Activated CD4-positive, alpha-beta T cell treated with anti-CD3 and anti-CD28 coated beads, Interleukin-2, amount 50 U/mL, for 16 hours (primary cell): ENCODE results near the gene ATP1A3.
"Not testable (repeated sequence)": the region's sequence is repeated elsewhere in the genome, so short reads cannot be mapped to it uniquely, and the experiment has no call there.

ENCODE experiments used
- DNase-seq: peaks from one replicate; pipeline ENCODE4 v3.0.0-alpha.2; 2020

The ATP1A3 gene

DNA sequence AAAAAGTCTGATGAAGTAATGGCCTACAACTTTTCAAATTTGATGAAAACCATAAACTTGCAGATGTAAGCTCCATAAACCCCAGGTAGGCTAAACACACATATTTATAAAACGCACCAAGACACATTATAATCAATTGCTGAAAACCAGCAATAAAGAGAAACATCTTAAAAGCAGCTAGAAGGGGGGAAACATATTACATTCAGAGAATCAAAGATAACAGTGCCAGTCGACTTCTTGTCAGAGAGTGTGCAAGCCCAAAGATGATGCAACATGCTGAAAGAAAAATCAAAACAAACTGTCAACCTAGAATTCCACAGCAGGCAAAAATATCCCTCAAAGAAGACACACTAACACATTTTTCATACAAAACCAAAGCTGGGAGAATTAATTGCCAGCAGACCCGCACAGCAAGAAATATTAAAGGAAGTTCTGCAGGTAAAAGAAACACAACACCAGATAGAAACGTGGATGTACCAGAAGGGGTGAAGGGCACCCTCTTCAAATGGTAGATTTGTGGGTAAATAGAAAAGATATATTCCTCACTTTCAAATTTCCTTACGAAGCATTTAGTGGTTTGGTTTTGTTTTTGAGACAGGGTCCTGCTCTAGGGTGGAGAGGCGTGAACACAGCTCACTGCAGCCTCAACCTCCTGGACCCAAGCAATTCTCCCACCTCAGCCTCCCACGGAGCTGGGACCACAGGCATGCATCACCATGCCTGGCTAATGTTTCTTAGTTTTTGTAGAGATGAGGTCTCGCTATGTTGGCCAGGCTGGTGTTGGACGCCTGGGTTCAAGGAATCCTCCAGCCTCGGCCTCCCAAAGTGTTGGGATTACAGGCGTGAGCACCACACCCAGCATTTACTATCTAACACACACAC lies 16.5 kb upstream of the ATP1A3 start:
- no peak for DNase-seq

DNA sequence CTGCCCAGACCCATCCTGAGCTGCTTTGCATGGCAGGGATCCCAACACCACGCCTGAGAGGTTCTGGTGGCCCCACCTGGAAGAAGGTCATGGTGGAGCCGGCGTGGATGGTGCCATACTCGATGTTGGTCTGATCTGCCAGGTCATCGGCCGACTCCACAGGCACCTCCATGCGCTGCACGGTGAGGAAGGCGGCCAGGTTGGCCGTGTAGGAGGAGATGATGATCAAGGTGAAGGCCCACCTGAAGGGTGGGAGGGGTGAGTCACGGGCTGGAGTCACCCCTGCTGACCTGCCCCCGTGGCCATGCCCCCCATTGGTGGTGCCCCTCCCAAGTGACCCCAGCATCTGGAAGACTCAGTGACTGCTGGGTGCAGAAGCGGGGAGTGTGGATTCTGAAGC lies 12.5 kb upstream of the ATP1A3 start:
- no peak for DNase-seq

DNA sequence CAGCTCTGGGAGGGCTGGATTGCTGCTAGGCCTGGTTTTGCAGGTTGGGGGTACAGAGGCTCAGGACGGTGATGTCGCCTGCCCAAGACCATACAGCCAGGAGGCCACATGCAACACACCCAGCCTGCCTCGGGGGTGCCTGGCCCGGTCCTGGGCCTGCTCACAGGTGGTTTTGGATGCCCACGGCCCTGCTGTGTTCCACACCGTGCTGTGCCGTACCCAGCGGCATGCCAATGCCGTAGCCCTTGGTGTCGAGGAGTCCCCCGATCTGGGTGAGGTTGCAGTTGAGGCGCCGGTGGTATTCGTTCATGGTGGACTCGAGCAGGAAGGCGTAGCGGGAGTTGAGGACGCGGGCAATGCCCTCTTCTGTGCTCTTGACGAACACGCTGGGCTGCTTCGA lies 11.5 kb upstream of the ATP1A3 start:
- DNase-seq: no peak

DNA sequence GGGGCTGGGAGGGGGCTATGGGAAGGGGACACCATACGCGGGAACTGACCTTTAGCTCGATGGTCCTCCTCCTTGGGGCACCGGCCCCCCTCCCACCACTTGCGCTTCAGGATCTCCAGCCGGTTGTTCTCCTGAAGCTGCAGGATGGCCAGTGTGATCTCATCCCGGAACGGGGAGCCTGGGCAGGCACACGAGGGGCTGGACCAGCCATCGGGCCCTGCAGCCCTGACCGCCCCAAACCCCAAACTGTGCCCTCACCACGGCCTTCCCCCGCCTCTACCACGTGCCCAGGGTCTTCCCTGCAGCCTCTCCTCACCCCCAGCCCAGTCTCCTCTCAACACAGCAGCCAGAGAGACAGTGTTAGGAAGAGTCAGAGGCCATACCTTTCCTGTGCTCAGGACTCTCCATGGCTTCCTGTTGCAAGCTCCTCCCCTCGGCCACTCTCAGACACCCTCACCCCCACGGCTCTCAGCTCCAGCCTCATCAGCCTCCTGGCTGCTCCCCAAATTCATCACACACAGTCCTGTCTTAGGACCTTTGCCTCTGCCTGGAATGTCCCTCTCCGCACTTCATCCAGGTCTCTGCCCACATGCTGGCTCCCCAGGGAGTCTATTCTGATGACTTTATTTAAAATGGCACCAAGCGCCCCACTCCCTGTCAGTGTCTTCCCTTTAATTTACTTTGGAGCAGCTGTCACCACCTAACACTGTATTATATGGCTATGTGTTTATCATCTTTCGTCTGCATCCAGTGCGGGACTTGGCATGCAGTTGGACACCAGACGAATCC lies 9.7 kb upstream of the ATP1A3 start:
- DNase-seq: no peak

DNA sequence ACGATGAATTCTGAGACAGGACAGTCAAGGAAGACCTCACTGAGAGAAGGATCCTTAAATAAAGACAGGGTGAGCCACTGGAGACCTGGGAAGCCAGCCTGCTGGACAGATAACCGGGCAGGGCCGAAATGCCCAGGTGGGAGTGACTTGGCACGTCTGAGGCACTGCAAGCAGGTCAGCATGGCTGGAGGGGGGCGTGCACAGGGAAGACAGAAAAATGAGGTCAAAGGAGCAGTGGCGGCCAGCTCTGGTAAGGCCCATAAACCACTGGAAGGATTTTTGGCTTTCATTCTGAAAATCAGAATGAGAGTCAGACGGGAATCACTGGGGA lies 5.8 kb upstream of the ATP1A3 start:
- DNase-seq: no peak

DNA sequence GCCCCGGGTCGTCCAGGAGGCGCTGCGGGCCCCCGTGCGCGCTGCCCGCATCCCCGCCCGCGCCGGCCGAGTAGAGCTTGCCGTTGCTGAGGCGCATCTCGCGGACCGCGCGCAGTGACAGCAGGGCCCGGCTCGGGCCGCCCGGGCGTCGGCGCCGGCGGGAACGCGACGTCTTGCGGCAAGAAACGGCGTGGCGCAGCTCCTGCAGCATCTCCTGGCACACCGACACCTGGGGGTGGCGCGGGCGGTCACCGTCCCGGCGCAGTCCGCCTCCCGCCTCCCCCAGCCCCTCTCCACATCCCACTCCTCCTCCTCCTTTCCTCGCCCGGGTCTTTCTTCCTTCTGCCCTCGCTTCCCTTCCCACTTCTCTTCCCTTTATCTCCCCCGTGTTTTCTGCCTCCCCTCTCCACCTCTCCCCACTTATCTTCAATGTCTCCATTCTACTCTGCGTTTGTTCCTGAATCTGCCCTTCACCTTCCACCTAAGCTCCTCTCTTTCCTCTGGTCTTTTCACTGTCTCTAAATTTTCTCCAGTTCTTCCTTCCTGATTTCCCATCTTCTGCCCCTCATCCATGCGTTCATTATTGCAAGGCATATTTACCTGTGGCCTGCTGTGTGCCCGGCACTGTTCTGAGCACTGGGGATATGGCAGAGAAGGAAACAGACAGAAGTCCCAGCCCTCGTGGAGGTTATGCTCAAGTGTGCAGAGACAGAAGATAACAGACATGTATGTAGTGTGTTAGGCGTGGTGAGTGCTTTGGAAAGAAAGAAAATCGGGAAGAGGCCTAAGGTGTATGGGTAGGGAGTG lies 5.2 kb upstream of the ATP1A3 start:
- DNase-seq: no peak

DNA sequence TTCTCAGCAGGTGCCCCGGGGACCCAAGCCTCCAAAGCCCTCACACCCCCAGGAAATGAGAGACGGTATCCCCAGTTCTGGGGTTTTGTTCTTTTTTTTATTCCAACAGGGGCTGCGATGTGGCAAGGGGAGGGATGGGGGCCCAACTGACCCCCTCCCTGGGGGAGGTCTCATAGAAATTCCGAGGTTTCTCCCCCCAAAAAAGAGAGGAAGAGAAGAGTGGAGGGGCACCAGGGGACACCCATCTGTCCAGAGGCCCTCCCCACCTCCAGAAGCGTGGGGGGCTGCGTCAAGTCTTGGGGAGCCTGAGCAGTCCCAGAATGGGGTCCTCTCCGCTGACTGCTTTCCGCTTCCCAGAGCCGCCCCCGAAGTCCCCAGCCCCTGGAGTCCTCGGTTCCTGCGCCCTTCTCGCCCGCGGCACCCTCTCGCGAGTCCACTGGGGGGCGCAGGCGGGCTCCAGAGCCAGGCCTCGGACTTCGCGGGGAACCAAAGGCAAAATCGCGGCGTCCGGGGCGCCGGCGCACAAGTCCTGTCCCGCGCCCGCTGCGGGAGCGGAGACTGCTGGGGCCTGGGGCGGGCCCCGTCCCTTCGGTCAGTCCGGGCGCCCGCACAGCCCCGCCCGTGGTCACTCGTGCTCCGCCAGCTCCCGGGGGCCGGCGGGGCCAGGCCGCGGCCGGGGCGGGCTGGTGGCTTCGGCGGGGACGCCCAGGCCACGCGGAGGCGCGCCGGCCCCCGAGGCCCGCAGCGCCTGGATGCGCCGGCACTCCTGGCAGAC lies 4.4 kb upstream of the ATP1A3 start:
- DNase-seq: peak; percentile 46

DNA sequence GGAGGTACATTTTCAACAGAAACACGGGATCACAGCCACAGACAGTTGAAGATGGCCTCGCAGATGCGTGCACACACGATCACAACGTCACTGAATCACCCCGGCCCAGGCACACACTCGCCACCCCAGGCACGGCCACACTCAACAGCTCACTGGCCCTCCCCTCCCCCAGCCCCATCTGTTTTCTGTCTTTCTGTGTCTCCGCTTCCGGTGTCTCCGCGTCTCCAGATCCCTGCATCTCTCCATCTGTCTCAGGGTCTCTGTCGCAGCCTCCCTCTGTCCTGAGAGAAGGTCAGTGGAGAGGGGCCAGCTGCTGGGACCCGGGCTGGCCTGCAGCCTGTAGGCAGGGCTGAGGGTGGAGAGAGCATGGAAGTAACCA lies 3.8 kb upstream of the ATP1A3 start:
- DNase-seq: no peak

DNA sequence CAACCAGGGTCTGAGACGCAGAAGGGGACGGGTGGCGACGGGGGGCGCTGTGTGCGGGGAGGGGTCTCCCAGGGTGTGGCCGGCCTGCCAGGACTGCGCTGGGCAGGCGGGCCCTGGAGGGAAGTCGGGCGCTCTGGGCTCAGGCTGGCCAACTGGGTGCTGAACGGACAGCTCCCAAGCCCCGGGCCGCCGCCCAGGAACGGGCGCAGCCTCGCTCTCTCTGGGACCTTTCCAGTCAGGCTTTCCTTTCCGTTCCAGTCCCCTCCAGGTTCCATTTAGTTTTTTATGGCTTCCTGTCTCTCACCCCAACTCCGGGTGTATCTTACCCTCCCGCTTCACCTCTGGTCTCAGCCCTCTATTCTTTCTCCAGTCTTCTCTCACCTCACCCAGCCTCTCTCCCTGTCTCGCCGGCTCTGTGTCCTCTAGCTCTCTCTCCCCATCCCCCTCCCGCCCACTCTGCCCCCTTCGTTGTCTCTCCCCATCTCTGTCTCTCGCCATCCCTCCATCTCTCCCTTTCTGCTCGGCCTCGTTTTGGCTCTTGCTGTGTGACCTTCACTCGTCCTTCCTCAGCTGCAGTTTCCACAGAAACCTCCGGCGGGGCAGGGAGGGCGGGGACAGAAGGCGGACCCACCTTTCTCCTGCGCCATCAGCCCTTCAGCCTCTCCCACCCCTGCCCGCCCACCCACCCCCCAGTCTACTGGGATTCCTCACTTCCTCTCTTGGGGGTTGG lies 3.3 kb upstream of the ATP1A3 start:
- peak; percentile 21 for DNase-seq

DNA sequence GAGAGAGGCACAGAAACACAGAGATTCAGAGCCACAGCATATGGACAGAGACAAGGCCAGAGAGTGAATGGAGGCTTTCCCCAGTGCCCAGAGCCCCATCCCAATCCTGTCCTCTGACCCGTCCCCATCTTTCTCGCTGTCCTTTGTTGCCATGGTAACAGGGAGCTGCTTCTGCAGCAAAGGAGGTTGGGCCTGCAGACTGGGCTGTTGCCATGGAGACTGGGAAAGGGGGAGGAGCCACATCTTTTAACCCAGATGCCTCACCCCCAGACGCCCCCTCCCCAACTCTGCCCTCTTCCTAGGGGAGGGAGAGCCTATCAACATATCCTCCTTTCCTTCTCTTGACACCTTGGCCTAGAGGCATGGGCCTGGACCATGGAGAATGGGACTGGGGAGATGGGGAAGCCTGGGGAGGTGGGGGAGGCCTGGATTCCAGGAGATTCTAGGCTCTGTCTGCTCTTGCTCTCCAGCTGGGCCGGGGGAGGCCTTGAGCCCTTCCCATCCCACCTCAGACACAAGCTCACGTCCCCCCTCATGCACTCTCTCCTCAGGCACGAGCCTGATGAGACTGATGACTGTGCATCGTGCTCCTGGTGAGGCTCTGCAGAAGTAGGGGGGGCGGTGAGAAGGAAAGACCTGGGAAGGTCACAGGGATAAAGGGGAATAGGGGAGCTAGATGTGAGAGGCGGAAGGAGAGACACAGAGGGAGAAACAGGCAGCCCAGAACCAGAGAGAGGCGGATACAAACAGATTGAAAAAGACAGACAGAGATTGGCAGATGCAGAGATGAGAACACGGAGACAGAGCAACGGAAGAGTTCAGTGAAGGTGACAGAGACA lies 2.1 kb upstream of the ATP1A3 start:
- DNase-seq: no peak

DNA sequence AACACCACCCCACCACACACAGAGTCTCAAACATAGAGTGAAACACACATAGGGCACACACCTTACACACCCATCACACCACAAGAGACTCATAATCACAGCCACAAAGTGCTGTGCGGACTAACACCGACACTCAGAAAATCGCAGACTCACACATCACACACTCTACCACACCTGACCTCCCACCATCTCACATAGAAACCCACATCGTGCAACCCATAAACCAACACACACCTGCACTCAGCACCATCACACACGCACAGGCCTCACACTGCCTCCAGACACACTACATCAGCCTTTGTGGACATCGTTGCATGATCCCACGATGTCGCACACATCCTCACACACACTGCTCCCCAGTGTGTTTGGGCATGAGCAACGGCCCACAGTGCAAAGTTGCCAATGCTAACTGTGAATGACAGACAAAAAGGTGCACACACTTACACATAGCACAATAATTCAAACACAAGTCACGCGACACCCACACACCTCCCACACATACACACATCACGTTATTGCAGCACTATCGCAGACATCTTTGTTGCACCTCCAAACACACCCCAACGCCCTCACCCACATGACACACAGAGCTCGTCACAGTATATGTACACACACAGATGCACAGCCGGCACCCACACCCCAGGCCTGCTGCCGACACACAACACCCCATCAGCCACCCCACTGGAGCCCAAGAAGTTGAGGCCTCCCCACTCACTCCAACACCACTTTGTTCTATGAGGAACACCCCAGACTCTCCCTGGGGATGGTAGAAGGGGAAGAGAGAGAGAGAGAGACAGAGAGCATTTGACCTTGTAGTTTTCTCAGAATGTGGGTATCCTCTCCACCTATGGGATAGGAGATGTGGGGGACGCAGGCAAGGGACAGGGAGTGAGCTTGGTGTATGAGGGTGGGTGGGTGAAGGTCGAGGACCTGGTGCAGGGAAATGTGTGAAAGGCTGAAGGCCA lies 1.2 kb upstream of the ATP1A3 start:
- no peak for DNase-seq

DNA sequence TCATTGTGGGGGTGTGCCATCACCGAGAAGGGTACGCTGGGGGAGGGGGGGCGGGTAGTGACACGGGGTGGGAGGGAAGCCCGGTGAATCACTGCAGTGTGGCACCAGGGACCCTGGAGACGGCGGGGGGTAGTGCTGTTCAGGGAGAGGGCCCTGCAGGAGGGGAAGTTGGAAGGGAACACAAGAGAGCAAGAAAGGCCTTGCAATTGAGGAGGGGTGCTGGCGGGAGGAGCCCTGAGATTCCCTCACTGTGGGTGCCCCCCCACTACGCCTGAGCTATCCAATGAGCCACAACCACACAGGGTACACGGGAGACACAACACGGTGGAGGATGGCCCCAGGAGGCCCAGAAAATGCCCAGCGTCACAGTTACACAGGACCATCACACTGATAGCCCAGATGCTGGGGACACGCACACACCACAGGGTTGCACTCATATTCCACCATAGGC lies 516 bp upstream of the ATP1A3 start:
- no peak for DNase-seq

DNA sequence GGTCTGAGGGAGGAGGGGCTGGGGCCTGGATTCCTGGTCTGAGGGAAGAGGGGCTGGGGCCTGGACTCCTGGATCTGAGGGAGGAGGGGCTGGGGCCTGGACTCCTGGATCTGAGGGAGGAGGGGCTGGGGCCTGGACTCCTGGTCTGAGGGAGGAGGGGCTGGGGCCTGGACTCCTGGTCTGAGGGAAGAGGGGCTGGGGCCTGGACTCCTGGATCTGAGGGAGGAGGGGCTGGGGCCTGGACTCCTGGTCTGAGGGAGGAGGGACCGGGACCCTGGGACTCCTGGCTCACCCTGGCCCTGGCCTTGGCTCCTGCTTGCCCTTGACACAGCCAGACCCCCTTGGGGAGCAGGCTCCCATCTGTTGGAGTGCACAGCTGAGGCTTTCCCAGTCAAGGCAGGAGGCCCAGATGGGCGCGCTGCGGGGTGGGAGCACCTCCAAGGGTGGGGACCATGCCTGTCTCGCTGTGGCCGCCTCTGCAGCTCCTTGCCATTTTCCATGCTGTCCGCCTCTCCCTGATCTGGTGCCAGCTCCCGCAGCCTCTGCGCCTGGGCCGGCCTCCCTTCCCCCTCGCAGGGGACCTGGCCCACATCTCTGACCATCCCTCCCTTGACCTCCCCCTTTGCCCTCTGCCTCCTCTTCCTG lies 2.0 kb downstream of the ATP1A3 start:
- DNase-seq: not testable (repeated sequence)

DNA sequence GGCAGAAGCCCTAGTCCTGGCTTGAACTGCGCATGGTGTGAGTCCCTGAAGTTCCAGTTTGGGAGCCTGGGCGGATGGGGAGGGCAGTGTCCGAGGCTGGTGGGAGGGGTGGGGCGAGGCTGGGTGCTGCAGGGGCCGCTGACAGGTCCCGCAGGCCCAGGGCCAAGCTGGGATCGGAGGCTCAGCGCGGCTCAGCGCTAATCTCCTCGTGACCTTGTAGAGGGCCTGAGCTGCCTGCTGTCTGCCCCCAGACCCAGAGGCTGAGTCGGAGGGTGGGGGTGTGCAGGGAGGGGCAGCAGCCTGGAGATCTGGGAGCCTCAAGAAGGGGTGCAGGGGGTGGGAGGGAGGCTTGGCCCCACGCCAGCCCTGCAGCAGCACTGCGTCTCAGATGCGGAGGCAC lies 3.0 kb downstream of the ATP1A3 start:
- no peak for DNase-seq

DNA sequence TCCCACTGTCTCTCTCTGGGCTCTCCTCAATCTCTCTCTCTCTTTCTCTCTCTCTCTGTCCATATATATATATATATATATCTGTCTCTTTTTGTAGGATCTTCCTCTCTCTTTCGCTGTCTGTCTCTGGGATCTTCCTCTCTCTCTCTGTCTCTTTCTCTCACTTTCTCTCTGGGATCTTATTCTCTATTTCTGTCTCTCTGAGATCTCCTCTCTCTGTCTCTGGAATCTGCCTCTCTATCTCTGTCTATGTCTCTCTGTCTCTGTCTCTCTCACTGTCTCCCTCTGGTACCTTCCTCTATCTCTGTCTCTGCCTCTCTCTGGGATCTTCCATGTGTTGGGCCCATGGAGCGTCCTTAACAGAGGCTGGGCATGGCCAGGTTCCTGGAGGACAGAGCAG lies 3.4 kb downstream of the ATP1A3 start:
- no peak for DNase-seq

DNA sequence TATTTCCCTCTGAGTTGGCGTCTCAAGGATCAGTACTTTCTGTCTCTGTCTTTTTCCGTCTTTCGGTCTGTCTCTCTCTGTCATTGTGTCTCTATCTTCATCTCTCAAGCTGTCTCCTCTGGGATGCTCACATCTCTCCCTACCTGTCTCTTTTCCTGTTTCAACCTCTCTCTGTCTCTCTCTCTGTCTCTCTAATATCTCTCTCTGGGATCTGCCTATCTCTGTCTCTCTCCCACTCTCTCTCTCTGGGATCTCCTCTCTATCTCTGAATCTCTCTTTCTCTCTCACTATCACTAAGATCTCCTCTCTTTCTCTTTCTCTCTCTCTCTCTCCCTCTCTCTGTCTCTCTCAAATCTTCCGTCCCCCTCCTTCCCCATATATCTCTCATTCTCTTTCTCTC lies 4.0 kb downstream of the ATP1A3 start:
- DNase-seq: no peak

DNA sequence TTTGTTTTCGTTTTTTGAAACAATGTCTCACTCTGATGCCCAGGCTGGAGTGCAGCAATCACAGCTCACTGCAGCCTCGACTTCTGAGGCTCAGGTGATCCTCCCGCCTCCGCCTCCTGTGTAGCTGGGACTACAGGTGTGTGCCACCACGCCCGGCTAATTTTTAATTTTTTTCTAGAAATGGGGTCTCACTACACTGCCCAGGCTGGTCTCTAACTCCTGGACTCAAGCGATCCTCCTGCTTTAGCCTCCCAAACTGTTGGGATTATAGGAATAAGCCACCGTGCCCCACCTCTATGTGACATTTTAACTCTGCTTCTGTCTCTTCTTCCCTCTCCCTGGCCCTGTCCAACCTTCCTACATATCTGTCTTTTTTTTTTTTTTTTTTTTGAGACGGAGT lies 5.1 kb downstream of the ATP1A3 start:
- DNase-seq: no peak

DNA sequence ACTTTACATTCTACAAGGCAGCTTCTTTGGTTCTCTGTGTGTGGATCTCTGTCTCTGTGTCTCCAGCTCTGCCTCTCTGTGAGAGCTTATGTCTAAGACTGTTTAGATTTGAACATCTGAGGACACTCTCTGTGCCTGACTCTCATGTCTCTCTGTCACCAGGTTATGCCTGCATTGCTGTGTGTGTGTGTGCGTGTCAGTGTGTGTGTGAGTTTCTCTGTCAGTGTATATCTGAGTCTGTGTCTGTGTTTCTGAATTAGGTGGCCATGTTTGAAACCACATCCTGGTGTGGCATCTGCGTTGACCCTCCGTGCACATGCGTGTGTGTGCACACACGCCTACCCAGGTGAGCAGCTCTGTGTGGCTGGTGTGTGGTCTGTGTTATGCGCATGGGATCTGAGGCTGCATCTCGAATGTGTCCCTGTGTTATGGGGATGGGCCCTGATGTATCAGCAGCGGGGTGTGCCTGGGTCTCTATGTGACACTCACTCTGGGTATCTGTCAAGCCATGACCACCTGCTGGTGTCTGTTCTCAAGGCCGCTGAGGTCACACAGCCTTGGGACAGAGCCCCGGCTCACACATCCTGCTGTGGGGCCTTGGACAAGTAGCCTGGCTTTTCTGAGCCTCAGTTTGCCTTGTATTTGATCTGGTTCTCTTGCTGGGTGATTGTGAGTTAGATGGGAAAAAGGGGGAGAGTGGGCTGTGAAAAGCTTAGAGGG lies 6.7 kb downstream of the ATP1A3 start:
- no peak for DNase-seq

DNA sequence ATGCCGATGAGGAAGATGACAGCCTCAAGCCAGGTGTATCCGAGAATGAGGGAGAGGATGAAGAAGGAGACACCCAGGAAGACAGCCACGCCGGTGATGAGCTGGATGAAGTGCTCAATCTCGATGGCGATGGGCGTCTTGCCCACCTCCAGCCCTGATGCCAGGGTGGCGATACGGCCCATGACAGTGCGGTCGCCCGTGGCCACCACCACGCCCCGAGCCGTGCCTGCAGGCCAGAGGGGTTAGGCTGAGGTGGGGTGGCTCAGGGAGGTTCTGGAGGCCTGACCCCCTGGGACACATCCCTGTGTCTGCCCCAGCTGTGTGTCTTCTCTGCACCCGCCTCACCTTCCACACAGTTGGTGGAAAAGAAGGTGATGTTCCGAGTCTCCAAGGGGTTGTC lies 9.1 kb downstream of the ATP1A3 start:
- no peak for DNase-seq
